H4 (cell line): ENCODE data around the gene ATP2B3. TPM values are rescaled to one million over a fixed set of nuclear protein-coding genes. Genes with fewer than 3 reads are reported as not detected.

Source experiments
- DNase-seq: peaks from one replicate; pipeline ENCODE4 v3.0.0-alpha.2; 2015; ENCODE audit warnings: low spot score
- total RNA-seq: library from RNA; depleted of rRNA; stranded (reverse); fragments of >200 nt; shearing (Covaris generic); gene quantifications from 2 replicates; pipeline ENCODE4 v1.2.3, GENCODE V29; 2014

ATP2B3 gene
- total RNA-seq, 1 experiment from 2014 or later: not detected

GRCh38 chrX:153488231-153488914 is 29.1 kb upstream of the ATP2B3 start:
- no peak for DNase-seq

- DNase-seq: no peak
Observed at GRCh38 chrX:153490217-153490930, 27.1 kb upstream of the ATP2B3 start.

GRCh38 chrX:153491351-153491914 is 26.0 kb upstream of the ATP2B3 start:
- no peak for DNase-seq

- no peak for DNase-seq
Observed at GRCh38 chrX:153491918-153492317, 25.5 kb upstream of the ATP2B3 start.

- no peak for DNase-seq
Observed at GRCh38 chrX:153492543-153492942, 24.9 kb upstream of the ATP2B3 start.

- DNase-seq: no peak
Observed at GRCh38 chrX:153493085-153493484, 24.4 kb upstream of the ATP2B3 start.

GRCh38 chrX:153494061-153494460 is 23.4 kb upstream of the ATP2B3 start:
- no peak for DNase-seq

GRCh38 chrX:153494541-153495361 is 22.7 kb upstream of the ATP2B3 start, which contains the start of gene BGN:
TSS of gene BGN (plus strand) at chrX:153494980. CDS start at chrX:153504632, 9,652 bp downstream.
- no peak for DNase-seq

GRCh38 chrX:153495362-153495751 is 22.1 kb upstream of the ATP2B3 start:
- no peak for DNase-seq

GRCh38 chrX:153495903-153496589 is 21.4 kb upstream of the ATP2B3 start:
- DNase-seq: no peak

GRCh38 chrX:153496590-153496959 is 20.9 kb upstream of the ATP2B3 start:
- no peak for DNase-seq

GRCh38 chrX:153498453-153498852 is 19.0 kb upstream of the ATP2B3 start:
- no peak for DNase-seq

GRCh38 chrX:153499341-153499740 is 18.1 kb upstream of the ATP2B3 start:
- DNase-seq: no peak

GRCh38 chrX:153499876-153500275 is 17.6 kb upstream of the ATP2B3 start:
- no peak for DNase-seq

GRCh38 chrX:153500676-153501280 is 16.7 kb upstream of the ATP2B3 start:
- no peak for DNase-seq

GRCh38 chrX:153501530-153501929 is 15.9 kb upstream of the ATP2B3 start:
- no peak for DNase-seq

GRCh38 chrX:153502131-153502530 is 15.3 kb upstream of the ATP2B3 start:
- DNase-seq: no peak

- DNase-seq: no peak
Observed at GRCh38 chrX:153502796-153503195, 14.6 kb upstream of the ATP2B3 start.

GRCh38 chrX:153504445-153505016 is 12.9 kb upstream of the ATP2B3 start:
- no peak for DNase-seq

GRCh38 chrX:153505361-153505760 is 12.1 kb upstream of the ATP2B3 start:
- no peak for DNase-seq
